HG03159 (cell line): Measurements from ENCODE around the gene CST9.

ENCODE experiments used
- ATAC-seq: cut with Tn5 transposase; IDR thresholded peaks from one replicate; pipeline ENCODE4 v1.9.1; 2021; ENCODE audit warnings: mild to moderate bottlenecking, moderate library complexity; ENCODE audit not compliant: unreplicated experiment

The CST9 gene

DNA sequence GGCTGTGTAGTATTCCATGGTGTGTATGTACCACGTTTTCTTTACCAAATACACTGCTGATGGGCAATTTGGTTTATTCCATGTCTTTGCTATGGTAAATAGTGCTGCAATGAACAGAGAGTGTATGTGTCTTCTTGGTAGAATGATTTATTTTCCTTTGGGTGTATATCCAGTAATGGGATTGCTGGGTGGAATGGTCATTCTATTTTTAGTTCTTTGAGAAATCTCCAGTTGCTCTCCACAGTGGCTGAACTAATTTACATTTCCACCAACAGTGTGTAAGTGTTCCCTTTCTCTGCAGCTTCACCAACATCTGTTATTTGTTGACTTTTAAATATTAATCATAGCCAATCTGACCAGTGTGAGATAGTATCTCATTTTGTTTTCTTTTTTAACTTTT is 51.3 kb downstream of the CST9 start:
- ATAC-seq: no peak
